HepG2 (cell line): Measurements from ENCODE around the gene PUS3. TPM values are rescaled to one million over a fixed set of nuclear protein-coding genes. Genes with fewer than 3 reads are reported as not detected.
A peak's percentile ranks its signal among the peaks of the same experiment; 100 is the strongest.

ENCODE experiments used
- CENPX ChIP-seq: sonication (generic); formaldehyde crosslinking; IDR thresholded peaks from 2 replicates; pipeline ENCODE4 v1.9.0; 2021; ENCODE audit warnings: mild to moderate bottlenecking, missing genetic modification reagents, moderate library complexity
- DR1 ChIP-seq: sonication (generic); formaldehyde crosslinking; IDR thresholded peaks from 2 replicates; pipeline ENCODE4 v1.8.0; 2021; ENCODE audit warnings: mild to moderate bottlenecking, missing genetic modification reagents, inconsistent platforms
- RELA ChIP-seq: sonication (generic); formaldehyde crosslinking; IDR thresholded peaks from 2 replicates; pipeline ENCODE4 v1.4.0; 2020; ENCODE audit warnings: missing genetic modification reagents
- ZBTB40 ChIP-seq, 2 experiments: fragments of 450-650 bp in 1 of 2; sonication (generic) in 1 of 2; formaldehyde crosslinking in 1 of 2; IDR thresholded peaks; 2 replicates each; pipeline versions ENCODE4 v1.6.1 to v1.8.0; 2016 to 2022; ENCODE audit warnings: antibody characterized with exemption in 1 of 2, mild to moderate bottlenecking in 1 of 2, missing genetic modification reagents in 1 of 2
- ZFX ChIP-seq: sonication (generic); formaldehyde crosslinking; IDR thresholded peaks from 2 replicates; pipeline ENCODE4 v1.4.0; 2020; ENCODE audit warnings: mild to moderate bottlenecking, low read depth, missing genetic modification reagents, moderate library complexity
- ZNF138 ChIP-seq: sonication (generic); formaldehyde crosslinking; IDR thresholded peaks from 2 replicates; pipeline ENCODE4 v1.5.0; 2020; ENCODE audit warnings: mild to moderate bottlenecking, low read depth, missing genetic modification reagents
- ZNF234 ChIP-seq: sonication (generic); formaldehyde crosslinking; conservative IDR thresholded peaks from 2 replicates; pipeline ENCODE4 v1.5.1; 2020; ENCODE audit warnings: mild to moderate bottlenecking, missing genetic modification reagents
- ZNF280B ChIP-seq: sonication (generic); formaldehyde crosslinking; IDR thresholded peaks from 2 replicates; pipeline ENCODE4 v1.5.0; 2020; ENCODE audit warnings: missing genetic modification reagents, mild to moderate bottlenecking, borderline replicate concordance
- ZNF430 ChIP-seq: sonication (generic); formaldehyde crosslinking; IDR thresholded peaks from 2 replicates; pipeline ENCODE4 v1.9.0; 2021; ENCODE audit warnings: mild to moderate bottlenecking, missing genetic modification reagents
- ZNF687 ChIP-seq: sonication (generic); formaldehyde crosslinking; IDR thresholded peaks from 2 replicates; pipeline ENCODE4 v1.5.1; 2020; ENCODE audit warnings: mild to moderate bottlenecking, missing genetic modification reagents, moderate library complexity
- ZNF883 ChIP-seq: sonication (generic); formaldehyde crosslinking; IDR thresholded peaks from 2 replicates; pipeline ENCODE4 v1.5.1; 2020; ENCODE audit warnings: mild to moderate bottlenecking, missing genetic modification reagents; ENCODE audit errors: not compliant biosample characterization
- polyA plus RNA-seq, 8 experiments: library from polyadenylated mRNA; depleted of rRNA in 3 of 8; stranded (reverse) in 7 of 8; unstranded in 1 of 8; fragments of >200 nt; fragmentation: Illumina TruSeq in 4 of 8; extraction: Trizol in 4 of 8; gene quantifications; 2 replicates each; pipeline versions ENCODE4 v1.2.1 to v1.2.3, GENCODE V29; 2011 to 2016; ENCODE audit warnings: low read depth in 4 of 8, missing spikeins in 1 of 8, mixed read lengths in 1 of 8; ENCODE audit not compliant: insufficient read depth in 1 of 8
- total RNA-seq, 5 experiments: library from RNA; depleted of rRNA; stranded (reverse); fragments of >200 nt; fragmentation: Illumina TruSeq; extraction: Trizol; gene quantifications; 2 replicates each; pipeline ENCODE4 v1.2.3, GENCODE V29; 2016; ENCODE audit warnings: low read depth in 1 of 5

The PUS3 gene
- total and polyA plus RNA-seq, 2 of the 13 experiments (the other 11 are each of a cell fraction or from before 2014, with no cell fraction given) = 6.0 to 18.2 TPM

DNA sequence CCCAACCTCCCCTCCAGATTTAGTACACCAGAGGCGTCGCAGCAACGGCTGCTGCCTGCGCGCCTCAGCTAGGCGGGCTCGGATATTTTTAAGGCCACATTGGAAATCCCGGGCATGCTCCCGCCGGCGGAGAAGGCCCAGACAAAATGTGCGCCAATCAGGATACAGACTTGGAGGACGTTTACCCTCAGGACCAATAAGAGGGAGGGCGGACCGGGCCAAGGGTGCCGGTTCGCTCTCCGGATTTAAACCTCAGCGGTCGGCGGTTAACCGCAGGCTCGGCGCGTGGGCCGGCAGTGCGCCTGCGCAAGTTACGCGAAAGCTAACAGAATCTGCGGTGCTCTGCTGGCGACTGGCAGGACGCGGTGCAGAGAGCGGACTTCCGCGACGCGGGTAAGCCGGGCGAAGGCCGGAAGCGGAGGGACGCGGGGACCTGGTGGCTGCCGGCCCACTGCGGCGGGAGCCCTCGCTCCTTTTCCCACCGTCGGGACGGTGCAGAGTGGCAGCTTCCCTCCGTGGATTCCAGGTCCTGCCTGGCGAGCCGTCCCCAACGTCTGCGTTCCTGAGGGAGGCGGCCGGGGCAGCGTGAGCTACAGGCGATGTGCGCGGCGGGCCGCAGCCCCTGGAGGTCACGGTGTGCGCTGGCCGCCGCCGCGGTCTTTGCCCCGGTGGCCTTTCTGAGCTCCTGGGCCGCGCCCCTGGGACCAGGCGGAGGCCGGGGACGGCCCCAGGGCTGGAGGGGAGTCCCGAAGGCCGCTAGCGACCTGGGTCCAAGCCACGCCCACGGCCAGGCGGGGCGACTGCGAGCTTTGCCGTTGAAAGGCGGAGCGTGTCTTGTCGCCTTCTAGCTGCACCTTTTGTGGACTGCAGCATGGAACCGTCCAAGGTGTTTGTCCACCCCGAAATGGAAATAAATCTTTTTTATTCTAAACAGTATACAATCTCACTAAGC lies 15.4 kb downstream of the PUS3 start, which contains the start of gene HYLS1 (continued):
- TF ChIP-seq ZBTB40 (IDR thresholded peaks at IDR 0.05) (no peak), ZBTB40 (CRISPR knock-in tag; IDR thresholded peaks at IDR 0.05) (peak; percentile 55; the same call in 1 of the 2 replicates), ZNF234 (peak; percentile 74; the same call in 1 of the 2 replicates), CENPX (no peak), RELA (CRISPR knock-in tag) (no peak), ZFX (peak; percentile 92), ZNF430 (0 out of 2 replicates have a peak, but pooled peaks have one; percentile 67), ZNF280B (CRISPR knock-in tag) (0 out of 2 replicates have a peak, but pooled peaks have one; percentile 15), ZNF687 (CRISPR knock-in tag) (peak; percentile 94), ZNF138 (CRISPR knock-in tag) (no peak), ZNF883 (CRISPR knock-in tag) (peak; percentile 39), DR1 (0 out of 2 replicates have a peak, but pooled peaks have one; percentile 55)
